RKO (cell line): ENCODE data around the gene BTBD9.
"Not testable (repeated sequence)": the region's sequence is repeated elsewhere in the genome, so short reads cannot be mapped to it uniquely, and the experiment has no call there.

ENCODE experiments used
- DNase-seq: peaks from one replicate; pipeline ENCODE4 v3.0.0-alpha.2; 2016; ENCODE audit warnings: low spot score

The BTBD9 gene

GRCh38 chr6:38143191-38144150 is 496.3 kb downstream of the BTBD9 start:
- no peak for DNase-seq

- DNase-seq, result no peak
Observed at GRCh38 chr6:38142178-38142902, 497.4 kb downstream of the BTBD9 start.

- no peak for DNase-seq
Observed at GRCh38 chr6:38141716-38142115, 498.0 kb downstream of the BTBD9 start.

- DNase-seq, result no peak
Observed at GRCh38 chr6:38141085-38141484, 498.6 kb downstream of the BTBD9 start.

GRCh38 chr6:38138374-38138773 is 501.4 kb downstream of the BTBD9 start:
- DNase-seq, result no peak

GRCh38 chr6:38137608-38138265 is 502.0 kb downstream of the BTBD9 start:
- DNase-seq, result no peak

GRCh38 chr6:38136547-38136946 is 503.2 kb downstream of the BTBD9 start:
- DNase-seq, result no peak

GRCh38 chr6:38134704-38135088 is 505.0 kb downstream of the BTBD9 start:
- DNase-seq, result no peak

- no peak for DNase-seq
Observed at GRCh38 chr6:38133932-38134703, 505.6 kb downstream of the BTBD9 start.

GRCh38 chr6:38131527-38131965 is 508.2 kb downstream of the BTBD9 start:
- DNase-seq, result peak; percentile 57

- DNase-seq, result no peak
Observed at GRCh38 chr6:38127284-38127683, 512.4 kb downstream of the BTBD9 start.

- DNase-seq, result not testable (repeated sequence)
Observed at GRCh38 chr6:38124224-38124926, 515.4 kb downstream of the BTBD9 start.

- DNase-seq, result no peak
Observed at GRCh38 chr6:38119516-38119915, 520.2 kb downstream of the BTBD9 start.

GRCh38 chr6:38118791-38119365 is 520.9 kb downstream of the BTBD9 start:
- DNase-seq, result no peak
